HEK293 (cell line): ENCODE results near the gene E2F4.

Source experiments
- CTCF ChIA-PET: fragments of 350-600 bp; formaldehyde crosslinking; extraction: SDS; loops from one replicate; lab custom pipeline; 2021; ENCODE audit warnings: antibody characterized with exemption; lab: Yijun Ruan, JAX
- POLR2A ChIA-PET: fragments of 300-600 bp; formaldehyde crosslinking; extraction: SDS; loops from one replicate; lab custom pipeline; 2020; ENCODE audit warnings: antibody characterized with exemption, inconsistent platforms; lab: Yijun Ruan, JAX
- H3K27ac ChIP-seq: fragments of 200-500 bp; sonication (Bioruptor generic); 2 replicates; pipeline ENCODE4 v1.5.1; 2014; ENCODE audit warnings: low read depth, low read length, control low read depth, inconsistent platforms; ENCODE audit errors: extremely low read depth
- H3K36me3 ChIP-seq, 2 experiments: fragments of 200-500 bp in 1 of 2; sonication (Bioruptor generic) in 1 of 2; 1 replicate in 1 of 2; 2 replicates in 1 of 2; pipeline ENCODE4 v1.5.1; 2014 to 2017; ENCODE audit warnings: inconsistent platforms in 2 of 2, low read length in 2 of 2; ENCODE audit not compliant: control insufficient read depth in 2 of 2, insufficient read depth in 1 of 2
- H3K4me1 ChIP-seq: fragments of 200-500 bp; sonication (Bioruptor generic); 2 replicates; pipeline ENCODE4 v1.5.1; 2014; ENCODE audit warnings: mild to moderate bottlenecking, low read length, inconsistent platforms; ENCODE audit not compliant: control insufficient read depth, insufficient read depth
- H3K4me3 ChIP-seq: 2 replicates; pipeline ENCODE4 v1.5.1; 2011; ENCODE audit warnings: low read depth, mild to moderate bottlenecking, control low read depth, low read length, moderate library complexity
- H3K9me3 ChIP-seq: fragments of 200-500 bp; sonication (Bioruptor generic); 2 replicates; pipeline ENCODE4 v1.5.1; 2014; ENCODE audit warnings: low read depth, low read length, inconsistent platforms; ENCODE audit not compliant: control insufficient read depth, insufficient read depth
- BCL11A ChIP-seq: fragments of 450-650 bp; formaldehyde crosslinking; IDR thresholded peaks from 2 replicates; pipeline ENCODE4 v1.5.1; 2016; ENCODE audit warnings: low read depth, missing biosample characterization, missing genetic modification characterization
- FEZF1 ChIP-seq: fragments of 450-650 bp; formaldehyde crosslinking; IDR thresholded peaks from 2 replicates; pipeline ENCODE4 v1.5.1; 2016; ENCODE audit warnings: missing biosample characterization, missing genetic modification characterization
- HOXD13 ChIP-seq: sonication (generic); formaldehyde crosslinking; IDR thresholded peaks from 2 replicates; pipeline ENCODE4 v1.8.0; 2022; ENCODE audit warnings: missing genetic modification reagents, borderline replicate concordance
- OVOL3 ChIP-seq: fragments of 450-650 bp; formaldehyde crosslinking; IDR thresholded peaks from 2 replicates; pipeline ENCODE4 v1.5.1; 2016; ENCODE audit warnings: missing biosample characterization, missing genetic modification characterization
- REPIN1 ChIP-seq: fragments of 450-650 bp; formaldehyde crosslinking; IDR thresholded peaks from 2 replicates; pipeline ENCODE4 v1.5.1; 2017; ENCODE audit warnings: missing biosample characterization, missing genetic modification characterization, low read depth
- SP2 ChIP-seq: fragments of 450-650 bp; formaldehyde crosslinking; IDR thresholded peaks from 2 replicates; pipeline ENCODE4 v1.5.1; 2016; ENCODE audit warnings: missing biosample characterization, missing genetic modification characterization
- SP3 ChIP-seq: fragments of 450-650 bp; formaldehyde crosslinking; IDR thresholded peaks from 2 replicates; pipeline ENCODE4 v1.5.1; 2016; ENCODE audit warnings: missing biosample characterization, missing genetic modification characterization
- YY1 ChIP-seq: fragments of 450-650 bp; formaldehyde crosslinking; IDR thresholded peaks from 2 replicates; pipeline ENCODE4 v1.5.1; 2018; ENCODE audit warnings: missing biosample characterization, missing genetic modification characterization
- ZBTB1 ChIP-seq: fragments of 450-650 bp; formaldehyde crosslinking; IDR thresholded peaks from 2 replicates; pipeline ENCODE4 v1.5.1; 2016; ENCODE audit warnings: missing biosample characterization, missing genetic modification characterization
- ZBTB21 ChIP-seq: fragments of 450-650 bp; formaldehyde crosslinking; IDR thresholded peaks from 2 replicates; pipeline ENCODE4 v1.5.1; 2017; ENCODE audit warnings: missing biosample characterization, missing genetic modification characterization
- ZBTB48 ChIP-seq: fragments of 450-650 bp; formaldehyde crosslinking; IDR thresholded peaks from 2 replicates; pipeline ENCODE4 v1.5.1; 2016; ENCODE audit warnings: missing biosample characterization, missing genetic modification characterization
- ZNF112 ChIP-seq: fragments of 450-650 bp; formaldehyde crosslinking; IDR thresholded peaks from 2 replicates; pipeline ENCODE4 v1.5.0; 2017; ENCODE audit warnings: missing biosample characterization, missing genetic modification characterization
- ZNF169 ChIP-seq: fragments of 450-650 bp; formaldehyde crosslinking; IDR thresholded peaks from 2 replicates; pipeline ENCODE4 v1.5.1; 2016; ENCODE audit warnings: missing biosample characterization, missing genetic modification characterization
- ZNF292 ChIP-seq: fragments of 450-650 bp; formaldehyde crosslinking; IDR thresholded peaks from 2 replicates; pipeline ENCODE4 v1.5.1; 2016; ENCODE audit warnings: low read depth, missing biosample characterization, missing genetic modification characterization, borderline replicate concordance
- ZNF398 ChIP-seq: fragments of 450-650 bp; formaldehyde crosslinking; IDR thresholded peaks from 2 replicates; pipeline ENCODE4 v1.5.1; 2017; ENCODE audit warnings: missing biosample characterization, missing genetic modification characterization
- ZNF501 ChIP-seq: fragments of 450-650 bp; formaldehyde crosslinking; IDR thresholded peaks from 2 replicates; pipeline ENCODE4 v1.5.1; 2016; ENCODE audit warnings: missing biosample characterization, missing genetic modification characterization
- ZNF529 ChIP-seq: fragments of 450-650 bp; formaldehyde crosslinking; IDR thresholded peaks from 2 replicates; pipeline ENCODE4 v1.5.1; 2017; ENCODE audit warnings: missing genetic modification characterization, missing biosample characterization; ENCODE audit not compliant: insufficient replicate concordance
- ZNF549 ChIP-seq: fragments of 450-650 bp; IDR thresholded peaks from 2 replicates; pipeline ENCODE4 v1.5.1; 2018; ENCODE audit warnings: missing biosample characterization, missing genetic modification characterization, mild to moderate bottlenecking, inconsistent platforms, moderate library complexity
- ZNF560 ChIP-seq: fragments of 450-650 bp; formaldehyde crosslinking; IDR thresholded peaks from 2 replicates; pipeline ENCODE4 v1.5.1; 2017; ENCODE audit warnings: missing biosample characterization, missing genetic modification characterization, borderline replicate concordance
- ZNF626 ChIP-seq: fragments of 450-650 bp; sonication (Bioruptor Pico); formaldehyde crosslinking; IDR thresholded peaks from 2 replicates; pipeline ENCODE4 v1.5.1; 2018; ENCODE audit warnings: missing biosample characterization, missing genetic modification characterization, inconsistent platforms
- ZNF677 ChIP-seq: fragments of 450-650 bp; IDR thresholded peaks from 2 replicates; pipeline ENCODE4 v1.5.0; 2018; ENCODE audit warnings: missing biosample characterization, mild to moderate bottlenecking, missing genetic modification characterization, moderate library complexity
- ZNF777 ChIP-seq: fragments of 450-650 bp; formaldehyde crosslinking; IDR thresholded peaks from 2 replicates; pipeline ENCODE4 v1.5.1; 2017; ENCODE audit warnings: missing biosample characterization, missing genetic modification characterization, borderline replicate concordance
- ZNF830 ChIP-seq: fragments of 450-650 bp; IDR thresholded peaks from 2 replicates; pipeline ENCODE4 v1.5.0; 2018; ENCODE audit warnings: missing biosample characterization, missing genetic modification characterization, low read depth, mild to moderate bottlenecking, moderate library complexity
- ZSCAN30 ChIP-seq: fragments of 450-650 bp; IDR thresholded peaks from 2 replicates; pipeline ENCODE4 v1.5.1; 2018; ENCODE audit warnings: missing biosample characterization, mild to moderate bottlenecking, missing genetic modification characterization, moderate library complexity
- TF ChIP-seq, protein P1 (sequence below): fragments of 450-650 bp; formaldehyde crosslinking; IDR thresholded peaks from 2 replicates; pipeline ENCODE4 v1.5.1; 2017; ENCODE audit warnings: missing biosample characterization, mild to moderate bottlenecking, missing genetic modification characterization, moderate library complexity
- TF ChIP-seq, protein P2 (sequence below): fragments of 450-650 bp; formaldehyde crosslinking; conservative IDR thresholded peaks from 2 replicates; pipeline ENCODE4 v1.5.1; 2016; ENCODE audit warnings: low read depth, missing biosample characterization, missing genetic modification characterization

Gene E2F4

DNA sequence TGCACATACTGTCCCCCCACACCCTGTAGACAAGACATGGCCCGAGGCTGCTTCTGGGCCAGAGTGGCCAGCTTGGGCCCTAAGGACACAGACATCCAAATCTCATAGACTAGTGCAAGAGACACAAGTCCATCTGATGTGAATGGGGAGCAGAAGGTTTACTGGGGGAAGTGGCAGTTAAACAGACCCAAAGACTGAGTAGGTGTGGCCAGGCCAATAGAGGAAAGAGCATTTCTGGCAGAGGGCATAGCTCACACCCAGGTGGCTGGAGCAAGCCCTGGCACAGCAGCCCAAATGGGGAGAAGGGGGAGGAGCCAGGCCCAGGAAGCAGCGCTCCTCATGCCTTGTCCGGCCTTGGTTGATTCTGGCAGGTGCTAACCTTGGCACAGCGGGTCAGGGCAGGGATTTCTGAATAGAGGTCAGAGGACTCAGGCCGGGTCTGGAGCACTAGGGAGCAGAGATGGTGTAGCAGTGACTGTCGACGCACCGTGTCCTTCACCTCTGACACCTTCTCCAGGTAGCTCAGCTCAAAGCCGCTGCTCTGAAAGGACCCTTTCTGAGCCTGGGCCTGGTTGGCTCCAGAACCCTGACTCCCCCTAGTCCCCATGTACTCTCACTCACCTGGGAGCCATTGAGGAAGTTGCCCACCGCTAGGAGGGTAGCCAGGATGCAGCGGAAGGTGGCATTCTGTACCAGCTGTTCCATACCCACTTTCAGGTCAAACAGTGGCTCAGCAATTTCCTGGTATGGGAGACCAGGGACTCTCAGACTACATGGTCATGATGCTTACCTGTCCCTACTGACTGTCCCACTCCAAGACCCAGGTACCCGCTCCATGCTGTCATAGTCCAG, 39.1 kb downstream of the E2F4 start (continued):
- TF ChIP-seq ZNF677 (tag by site-specific recombination) (no peak), YY1 (tag by site-specific recombination) (no peak), ZNF626 (tag by site-specific recombination) (no peak), SP2 (tag by site-specific recombination) (no peak), FEZF1 (tag by site-specific recombination) (no peak), ZSCAN30 (no peak), SP3 (tag by site-specific recombination) (no peak), OVOL3 (tag by site-specific recombination) (no peak), ZNF112 (tag by site-specific recombination) (no peak), ZNF560 (tag by site-specific recombination) (no peak), ZNF398 (tag by site-specific recombination) (no peak), ZBTB21 (tag by site-specific recombination) (no peak)
- TF ChIP-seq, all 188 proteins: peak for 0

DNA sequence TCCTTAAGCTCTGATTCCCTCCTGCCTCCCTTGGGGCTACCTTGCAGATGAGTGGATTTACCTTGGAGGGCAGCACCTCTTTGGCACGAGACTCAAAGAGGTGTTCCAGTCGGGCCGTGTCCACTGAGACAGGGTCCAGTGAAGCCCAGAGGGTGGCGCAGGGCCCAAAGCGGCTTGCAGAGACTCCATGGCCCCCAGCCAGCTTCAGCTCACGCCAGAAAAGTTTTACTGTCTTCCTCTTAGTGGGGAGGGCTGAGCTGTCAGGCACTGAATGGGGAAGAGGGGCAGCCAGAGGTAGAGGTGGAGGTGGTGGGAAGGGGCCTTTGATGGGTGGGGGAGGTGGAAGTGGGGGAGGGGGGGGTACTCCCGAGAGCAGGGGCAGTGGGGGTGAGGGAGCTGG, 41.6 kb downstream of the E2F4 start:
- no peak overlapping the region for H3K4me3 ChIP-seq
- H3K36me3 ChIP-seq, result peaks cover 8 to 86% of the 10 kb centered on the region in 2 experiments; a peak in 2 of 3 replicates
- ChIA-PET CTCF (no interaction called here), POLR2A (interaction anchor here (0.6 to 10.0 kb wide), 2 partner anchors 13 to 58 kb away, joined by 3 to 109 read pairs; partner anchors contain the start of genes FHOD1 and SLC9A5)
- TF ChIP-seq ZNF830 (no peak), ZBTB48 (tag by site-specific recombination) (no peak), BCL11A (tag by site-specific recombination) (no peak)
- no peaks in the 10 kb centered on the region for H3K9me3 ChIP-seq
- H3K27ac ChIP-seq, result no peak overlapping the region
- H3K4me1 ChIP-seq, result no peaks in the 10 kb centered on the region

DNA sequence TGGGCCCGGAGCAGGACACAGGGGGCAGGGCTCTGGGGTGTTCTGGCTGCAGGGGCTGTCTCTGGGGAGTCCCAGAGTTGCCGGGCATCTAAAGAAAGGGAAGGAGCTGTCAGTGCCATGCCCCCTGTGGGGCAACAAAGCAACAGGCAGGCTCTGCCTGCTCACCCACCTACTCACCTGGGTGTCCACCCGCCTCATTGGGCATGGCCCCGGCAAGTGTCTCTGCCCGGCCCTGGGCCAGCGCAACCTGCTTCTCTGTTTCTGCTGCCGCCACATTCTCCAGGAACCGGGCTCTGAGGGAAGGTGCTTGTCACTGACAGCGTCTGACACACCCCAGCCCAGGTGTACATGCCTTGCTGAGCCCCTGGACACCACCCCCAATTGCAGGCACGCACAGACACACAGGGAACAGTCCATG, 42.2 kb downstream of the E2F4 start:
- Histone ChIP-seq H3K27ac (no peak overlapping the region), H3K4me3 (no peak overlapping the region), H3K9me3 (no peaks in the 10 kb centered on the region), H3K36me3 (peaks cover 8 to 86% of the 10 kb centered on the region in 2 experiments; a peak in 2 of 3 replicates), H3K4me1 (no peaks in the 10 kb centered on the region)
- CTCF ChIA-PET, result no interaction called here
- POLR2A ChIA-PET, result interaction anchor here (0.6 to 10.0 kb wide), 2 partner anchors 13 to 59 kb away, joined by 3 to 109 read pairs; partner anchors contain the start of genes FHOD1 and SLC9A5
- no peak for TF ChIP-seq ZBTB1
- no peak for TF ChIP-seq ZNF777
- TF ChIP-seq ZNF549 (tag by site-specific recombination), result no peak
- no peak for TF ChIP-seq ZNF292 (tag by site-specific recombination)
- TF ChIP-seq ZNF529 (tag by site-specific recombination), result no peak
- TF ChIP-seq, protein P1, sequence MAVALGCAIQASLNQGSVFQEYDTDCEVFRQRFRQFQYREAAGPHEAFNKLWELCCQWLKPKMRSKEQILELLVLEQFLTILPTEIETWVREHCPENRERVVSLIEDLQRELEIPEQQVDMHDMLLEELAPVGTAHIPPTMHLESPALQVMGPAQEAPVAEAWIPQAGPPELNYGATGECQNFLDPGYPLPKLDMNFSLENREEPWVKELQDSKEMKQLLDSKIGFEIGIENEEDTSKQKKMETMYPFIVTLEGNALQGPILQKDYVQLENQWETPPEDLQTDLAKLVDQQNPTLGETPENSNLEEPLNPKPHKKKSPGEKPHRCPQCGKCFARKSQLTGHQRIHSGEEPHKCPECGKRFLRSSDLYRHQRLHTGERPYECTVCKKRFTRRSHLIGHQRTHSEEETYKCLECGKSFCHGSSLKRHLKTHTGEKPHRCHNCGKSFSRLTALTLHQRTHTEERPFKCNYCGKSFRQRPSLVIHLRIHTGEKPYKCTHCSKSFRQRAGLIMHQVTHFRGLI (tag by site-specific recombination), result no peak
- no peak for TF ChIP-seq ZNF169 (tag by site-specific recombination)
- TF ChIP-seq HOXD13 (CRISPR knock-in tag), result no peak
- no peak for TF ChIP-seq REPIN1 (tag by site-specific recombination)
- TF ChIP-seq, protein P2, sequence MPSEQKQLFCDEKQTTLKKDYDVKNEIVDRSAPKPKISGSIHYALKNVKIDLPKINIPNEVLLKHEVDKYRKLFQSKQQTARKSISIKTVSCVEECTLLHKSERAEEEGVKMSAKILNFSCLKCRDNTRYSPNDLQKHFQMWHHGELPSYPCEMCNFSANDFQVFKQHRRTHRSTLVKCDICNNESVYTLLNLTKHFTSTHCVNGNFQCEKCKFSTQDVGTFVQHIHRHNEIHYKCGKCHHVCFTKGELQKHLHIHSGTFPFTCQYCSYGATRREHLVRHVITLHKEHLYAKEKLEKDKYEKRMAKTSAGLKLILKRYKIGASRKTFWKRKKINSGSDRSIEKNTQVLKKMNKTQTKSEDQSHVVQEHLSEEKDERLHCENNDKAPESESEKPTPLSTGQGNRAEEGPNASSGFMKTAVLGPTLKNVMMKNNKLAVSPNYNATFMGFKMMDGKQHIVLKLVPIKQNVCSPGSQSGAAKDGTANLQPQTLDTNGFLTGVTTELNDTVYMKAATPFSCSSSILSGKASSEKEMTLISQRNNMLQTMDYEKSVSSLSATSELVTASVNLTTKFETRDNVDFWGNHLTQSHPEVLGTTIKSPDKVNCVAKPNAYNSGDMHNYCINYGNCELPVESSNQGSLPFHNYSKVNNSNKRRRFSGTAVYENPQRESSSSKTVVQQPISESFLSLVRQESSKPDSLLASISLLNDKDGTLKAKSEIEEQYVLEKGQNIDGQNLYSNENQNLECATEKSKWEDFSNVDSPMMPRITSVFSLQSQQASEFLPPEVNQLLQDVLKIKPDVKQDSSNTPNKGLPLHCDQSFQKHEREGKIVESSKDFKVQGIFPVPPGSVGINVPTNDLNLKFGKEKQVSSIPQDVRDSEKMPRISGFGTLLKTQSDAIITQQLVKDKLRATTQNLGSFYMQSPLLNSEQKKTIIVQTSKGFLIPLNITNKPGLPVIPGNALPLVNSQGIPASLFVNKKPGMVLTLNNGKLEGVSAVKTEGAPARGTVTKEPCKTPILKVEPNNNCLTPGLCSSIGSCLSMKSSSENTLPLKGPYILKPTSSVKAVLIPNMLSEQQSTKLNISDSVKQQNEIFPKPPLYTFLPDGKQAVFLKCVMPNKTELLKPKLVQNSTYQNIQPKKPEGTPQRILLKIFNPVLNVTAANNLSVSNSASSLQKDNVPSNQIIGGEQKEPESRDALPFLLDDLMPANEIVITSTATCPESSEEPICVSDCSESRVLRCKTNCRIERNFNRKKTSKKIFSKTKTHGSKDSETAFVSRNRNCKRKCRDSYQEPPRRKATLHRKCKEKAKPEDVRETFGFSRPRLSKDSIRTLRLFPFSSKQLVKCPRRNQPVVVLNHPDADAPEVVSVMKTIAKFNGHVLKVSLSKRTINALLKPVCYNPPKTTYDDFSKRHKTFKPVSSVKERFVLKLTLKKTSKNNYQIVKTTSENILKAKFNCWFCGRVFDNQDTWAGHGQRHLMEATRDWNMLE (tag by site-specific recombination), result no peak
- no peak for TF ChIP-seq ZNF501 (tag by site-specific recombination)
